NCI-H146 treated with DMSO at 0.1 percent for 48 hours (cell line): ENCODE data around the gene LGALS4.
"Not testable (repeated sequence)": the region's sequence is repeated elsewhere in the genome, so short reads cannot be mapped to it uniquely, and the experiment has no call there.

ENCODE experiments used
- DNase-seq: peaks from one replicate; lab custom pipeline; 2025; ENCODE audit not compliant: unreplicated experiment; lab: John Stamatoyannopoulos, UW

Gene LGALS4

DNA sequence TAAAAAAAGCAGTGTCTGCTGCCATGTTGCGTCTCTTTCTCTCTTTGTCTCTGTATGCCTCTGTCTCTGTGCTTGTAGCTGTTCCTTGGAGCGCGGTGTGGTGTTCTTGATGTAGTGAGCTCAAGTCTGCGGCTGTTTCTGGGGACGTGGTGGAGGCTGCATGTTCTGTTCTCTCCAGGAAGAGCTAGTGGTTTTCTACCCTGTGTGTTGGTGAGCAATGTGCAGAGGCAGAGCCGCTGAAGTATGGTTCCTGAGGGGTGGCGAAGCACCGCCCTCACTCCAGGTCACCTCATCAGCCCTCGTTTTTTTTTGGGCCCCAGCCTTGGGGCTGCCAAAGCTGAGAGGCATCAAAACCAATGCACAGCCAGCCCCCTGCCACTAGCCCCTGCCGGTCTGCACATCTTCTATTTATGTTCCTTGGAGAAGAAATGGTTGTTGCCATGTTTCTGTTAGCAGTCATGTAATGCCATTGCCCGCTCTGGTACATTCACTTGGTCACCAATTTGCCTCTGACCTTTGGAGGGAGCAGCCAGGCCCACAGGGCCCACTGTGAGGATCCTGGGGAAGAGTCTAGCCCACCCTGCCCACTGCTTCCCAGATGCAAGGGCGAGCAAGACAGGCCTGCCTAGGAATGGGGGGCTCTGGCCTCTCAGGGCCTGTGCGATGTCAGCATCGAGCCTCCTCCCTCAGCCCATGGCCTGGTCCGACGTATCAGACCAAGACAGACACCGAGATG lies 29.9 kb upstream of the LGALS4 start:
- no peak for DNase-seq

DNA sequence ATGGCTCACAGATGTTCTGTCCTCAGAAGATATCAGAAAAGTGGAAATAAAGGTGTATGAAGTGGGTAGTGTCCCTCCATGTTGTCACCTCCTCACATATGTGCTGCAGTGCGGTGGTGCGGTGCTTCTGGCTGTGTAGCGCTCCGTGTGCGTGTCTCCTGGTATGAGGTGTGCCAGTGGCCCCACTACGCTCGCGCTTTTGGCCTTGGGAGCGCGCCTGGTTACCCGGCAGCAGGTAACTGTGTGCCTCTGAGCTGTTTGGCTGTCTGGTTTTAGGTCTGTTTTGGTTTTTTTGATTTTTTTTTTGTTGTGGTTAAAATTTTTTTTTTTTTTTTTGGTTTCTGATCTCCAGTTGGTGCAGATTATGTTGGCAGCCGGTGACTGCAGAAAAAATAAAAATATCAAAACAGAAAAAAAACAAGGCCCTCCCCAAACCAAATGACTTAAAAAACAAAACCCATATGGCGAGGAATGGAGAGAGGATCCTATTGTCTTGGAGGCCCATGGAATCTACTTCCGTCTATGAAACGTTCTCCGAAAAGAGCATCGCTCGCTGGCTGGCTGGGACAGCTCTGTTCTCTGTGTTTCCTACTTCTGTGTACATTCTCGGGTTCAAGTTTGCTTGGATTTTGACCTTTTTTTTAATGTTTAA lies 29.2 kb upstream of the LGALS4 start:
- DNase-seq, result no peak

DNA sequence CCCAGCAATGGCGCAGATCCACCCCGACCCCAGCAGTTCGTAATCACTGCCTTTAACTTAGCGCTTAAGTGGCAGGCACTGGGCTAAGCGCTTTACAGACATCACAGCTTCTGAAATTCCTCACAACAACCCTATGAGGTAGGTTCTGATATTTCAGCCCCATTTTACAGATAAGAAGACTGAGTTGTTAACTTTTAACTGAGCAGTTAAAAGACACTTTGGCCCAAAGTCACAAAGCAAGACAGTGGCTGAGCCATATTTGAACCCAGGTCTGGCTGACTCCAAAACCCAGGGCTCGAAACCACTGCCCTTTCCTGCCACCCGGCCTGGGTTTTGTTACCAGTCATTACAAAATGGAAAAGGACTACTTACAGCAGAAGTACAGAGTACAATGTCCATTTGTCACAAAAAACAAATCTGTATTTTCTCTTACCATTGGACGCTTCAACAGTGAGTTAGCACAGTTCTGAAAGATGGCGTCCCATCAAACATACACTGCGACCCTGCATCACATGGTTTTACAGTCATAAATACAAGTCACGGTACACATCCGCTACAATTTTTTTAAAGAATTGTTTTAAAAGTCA lies 28.5 kb upstream of the LGALS4 start:
- no peak for DNase-seq

DNA sequence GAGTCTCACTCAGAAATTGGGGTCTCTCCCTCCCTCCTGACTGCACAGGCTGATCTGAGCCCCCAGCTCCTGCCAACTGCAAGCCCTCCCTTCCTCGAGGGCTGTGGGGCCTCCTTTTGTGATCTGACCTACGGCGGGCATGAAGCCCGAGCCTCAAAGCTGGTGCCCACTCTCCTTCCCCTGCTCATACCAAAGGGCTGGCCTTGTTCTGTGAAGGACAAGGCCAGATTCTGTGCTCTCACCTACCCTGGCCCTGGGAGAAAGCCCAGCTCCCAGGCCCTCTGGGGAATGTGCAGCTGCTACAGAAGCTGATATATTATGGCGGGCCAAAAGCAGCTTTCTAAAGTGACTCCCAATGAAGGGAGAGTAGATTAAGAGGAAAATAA lies 27.8 kb upstream of the LGALS4 start:
- DNase-seq, result no peak

DNA sequence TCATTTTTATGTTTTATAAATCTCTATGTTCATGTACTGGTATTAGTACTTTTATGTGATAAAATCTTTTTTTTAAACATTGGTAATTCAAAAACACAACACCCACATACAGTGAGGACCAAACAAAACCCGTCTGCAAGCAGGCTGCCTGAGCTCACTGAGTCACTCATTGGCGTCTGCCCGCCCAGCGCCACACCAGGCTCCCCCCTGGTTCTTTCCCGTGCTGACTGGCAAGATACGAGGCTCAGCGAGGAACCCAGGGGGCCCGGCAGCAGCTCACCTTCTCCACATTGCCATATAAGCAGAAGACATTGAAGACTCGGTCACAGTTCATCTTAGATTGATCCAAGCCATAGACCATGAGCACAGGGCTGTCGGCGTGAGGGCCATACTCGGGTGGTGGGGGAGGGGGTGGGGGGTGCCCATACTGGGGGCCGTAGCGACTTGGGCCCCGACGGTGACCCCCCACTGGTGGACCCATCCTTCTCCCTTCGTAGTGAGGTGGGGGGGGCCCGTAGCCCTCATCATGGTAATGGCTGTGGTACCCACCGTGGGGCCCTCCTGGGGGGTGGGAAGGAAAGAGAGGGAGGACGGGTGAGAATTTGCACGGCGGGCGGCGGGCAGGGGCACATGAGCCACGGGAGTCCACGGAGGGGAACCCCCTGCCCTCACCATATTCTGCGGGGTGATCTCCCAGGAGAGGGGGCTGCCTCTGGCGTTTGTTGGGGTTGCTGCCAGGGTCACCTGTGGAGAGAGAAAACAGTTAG lies 27.3 kb upstream of the LGALS4 start:
- DNase-seq, result no peak

DNA sequence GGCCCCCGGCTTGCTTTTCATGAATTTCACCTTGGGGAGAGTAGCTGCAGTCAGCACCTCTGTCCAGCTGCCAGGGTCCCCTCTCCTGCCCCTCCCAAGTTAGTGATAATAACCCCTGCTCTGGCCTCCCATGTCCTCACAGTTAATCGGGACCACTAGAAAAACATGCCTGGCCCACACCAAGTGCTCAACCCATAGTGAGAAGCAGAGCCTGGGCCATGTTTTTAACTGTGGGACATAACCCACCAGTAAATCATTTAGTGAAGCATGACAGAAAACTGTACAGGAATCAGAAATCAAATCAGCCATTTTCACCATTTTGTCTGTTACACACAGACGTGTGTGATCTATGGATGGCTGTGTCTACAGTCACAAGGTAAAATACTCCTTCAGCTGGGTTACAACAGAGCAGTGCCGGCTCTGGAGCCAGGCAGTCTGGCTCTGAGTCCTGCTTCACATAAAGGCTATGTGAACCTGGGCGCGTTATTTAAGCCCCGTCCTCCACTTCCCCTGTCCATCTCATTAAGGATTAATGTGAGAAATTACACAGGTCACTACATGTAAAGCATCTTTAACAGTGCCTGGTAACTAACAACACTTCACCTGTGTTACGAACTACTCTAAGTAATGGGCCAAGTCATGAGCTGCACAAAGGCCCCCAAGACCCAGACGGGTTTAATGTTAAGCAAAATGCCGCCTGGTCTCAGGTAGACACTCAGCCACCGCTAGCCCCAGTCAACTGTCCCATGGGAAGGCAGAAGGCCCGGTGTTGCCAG lies 26.4 kb upstream of the LGALS4 start:
- DNase-seq, result no peak

DNA sequence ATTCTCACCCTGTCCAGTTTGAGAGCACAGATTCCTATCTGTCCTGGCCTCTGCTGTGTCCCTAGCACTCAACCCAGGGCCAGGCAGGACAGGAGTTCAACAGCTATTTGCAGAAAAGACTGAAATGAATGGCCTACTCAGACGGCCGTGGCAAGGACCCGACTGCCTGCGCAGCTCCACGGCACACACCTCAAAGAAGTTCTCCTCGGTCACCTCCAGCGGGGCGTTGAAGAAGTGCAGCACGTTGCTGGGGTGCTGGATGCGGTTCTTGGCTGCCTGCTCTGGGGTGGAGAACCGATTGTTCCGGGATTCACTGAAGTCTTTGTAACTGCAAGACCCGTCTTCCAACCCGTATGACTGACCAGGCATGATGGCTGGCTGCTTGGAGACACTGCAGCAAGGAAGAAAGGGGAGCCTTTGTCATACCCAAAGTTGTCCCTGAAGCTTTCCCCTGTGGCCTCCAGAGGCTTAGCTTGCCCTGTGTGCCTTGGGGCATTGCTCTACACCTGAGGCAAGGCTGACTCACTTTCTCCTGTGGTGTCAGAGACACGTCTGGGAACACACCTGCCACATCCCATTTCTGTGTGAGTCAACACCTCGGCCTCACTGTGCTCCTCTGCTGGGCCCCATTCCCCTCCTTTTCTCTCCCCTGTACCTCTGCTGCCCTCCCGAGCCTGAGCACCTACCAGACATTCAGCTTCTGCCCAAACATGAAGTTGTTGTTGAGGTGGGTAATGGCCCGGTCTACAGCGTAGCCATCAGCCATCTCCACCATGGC lies 25.7 kb upstream of the LGALS4 start:
- DNase-seq, result no peak

DNA sequence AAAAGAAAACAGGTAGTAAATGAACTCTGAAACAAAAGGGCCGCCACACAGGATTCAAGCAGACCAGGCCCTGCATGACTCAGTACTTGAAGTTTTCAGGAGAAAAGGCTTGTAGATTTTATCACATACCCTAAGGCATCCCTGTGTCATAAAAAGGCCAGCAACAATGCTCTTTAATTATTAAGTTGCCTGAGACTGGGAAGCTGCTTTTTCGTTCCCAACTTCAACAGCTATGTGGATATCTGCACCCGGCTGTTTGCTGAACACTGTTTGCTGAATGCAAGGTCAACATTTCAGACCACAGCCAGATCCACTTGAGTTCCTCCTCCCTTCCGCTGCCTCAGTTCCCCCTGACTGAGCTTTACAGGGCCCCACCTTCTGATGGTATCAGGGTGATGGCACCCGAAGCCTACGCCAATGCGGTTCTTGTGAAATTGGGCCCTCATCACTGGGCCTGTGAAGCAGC lies 24.9 kb upstream of the LGALS4 start:
- no peak for DNase-seq

DNA sequence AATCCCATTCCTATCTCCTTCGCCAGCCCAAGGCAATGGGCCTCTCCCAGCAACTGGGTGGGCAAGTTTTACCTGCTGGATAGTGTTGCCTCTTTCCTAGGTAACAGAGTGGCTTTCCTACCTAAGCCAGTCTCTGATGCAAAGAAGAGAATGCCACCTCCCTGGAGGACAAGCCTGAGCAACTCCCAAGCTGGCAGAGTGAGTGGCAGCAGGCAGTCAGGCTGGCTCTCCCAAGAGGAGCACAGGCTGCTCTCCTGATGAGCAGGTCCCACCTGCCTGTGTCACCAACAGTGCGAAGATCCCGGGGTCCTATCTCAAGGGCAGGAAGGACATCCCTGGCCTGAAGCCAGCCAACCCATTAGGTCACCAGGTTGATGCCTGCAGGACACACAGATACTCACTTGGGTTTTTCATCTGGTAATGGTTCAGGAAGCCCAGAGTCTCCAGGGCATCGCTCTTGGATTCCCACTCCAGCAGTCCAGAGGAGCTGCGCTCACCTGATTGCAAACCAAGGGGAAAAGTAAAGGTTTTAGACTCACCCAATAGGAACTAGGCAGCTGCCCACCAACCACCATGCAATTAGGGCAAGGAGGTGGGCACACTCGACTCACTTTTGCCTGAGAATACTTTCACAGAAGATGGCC lies 24.4 kb upstream of the LGALS4 start:
- no peak for DNase-seq

DNA sequence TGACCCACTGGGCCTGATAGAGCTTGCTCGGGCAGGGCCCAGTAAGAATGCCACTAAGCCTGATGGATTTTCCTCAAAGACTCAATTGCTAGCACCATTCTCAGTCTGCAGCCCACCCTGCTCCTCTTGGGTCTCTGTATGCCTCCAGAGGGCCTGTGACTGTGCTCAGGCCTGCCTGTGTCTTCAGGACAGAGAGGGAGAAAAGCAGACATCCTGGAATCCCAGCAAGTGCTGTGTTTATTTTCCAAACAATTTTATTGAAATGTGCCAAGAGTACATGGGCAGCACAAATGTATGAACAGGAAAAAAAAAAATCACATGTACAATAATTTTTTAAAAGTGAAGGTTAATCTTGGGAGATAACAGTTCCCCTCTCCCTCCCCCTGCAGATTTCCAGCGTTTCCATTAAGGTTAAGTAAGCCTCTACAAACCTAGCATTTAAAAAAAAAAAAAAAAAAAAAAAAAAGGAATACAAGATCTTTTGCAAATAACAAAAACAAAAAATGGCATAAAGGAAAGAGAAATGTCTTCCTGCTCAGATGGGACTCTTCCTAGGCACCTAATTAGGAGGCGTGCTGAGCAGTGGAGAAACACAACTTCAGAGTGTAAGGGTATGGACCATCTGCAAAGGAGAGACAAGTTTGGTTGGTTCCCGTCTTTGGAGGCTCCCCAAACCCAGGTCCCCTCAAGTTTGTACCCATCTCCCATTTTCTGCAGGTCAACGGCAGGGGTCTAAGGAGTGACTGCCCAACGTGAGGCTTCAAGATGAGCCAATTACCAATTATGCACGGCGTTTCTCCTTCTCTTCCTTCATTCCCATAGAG lies 23.6 kb upstream of the LGALS4 start:
- DNase-seq, result no peak

DNA sequence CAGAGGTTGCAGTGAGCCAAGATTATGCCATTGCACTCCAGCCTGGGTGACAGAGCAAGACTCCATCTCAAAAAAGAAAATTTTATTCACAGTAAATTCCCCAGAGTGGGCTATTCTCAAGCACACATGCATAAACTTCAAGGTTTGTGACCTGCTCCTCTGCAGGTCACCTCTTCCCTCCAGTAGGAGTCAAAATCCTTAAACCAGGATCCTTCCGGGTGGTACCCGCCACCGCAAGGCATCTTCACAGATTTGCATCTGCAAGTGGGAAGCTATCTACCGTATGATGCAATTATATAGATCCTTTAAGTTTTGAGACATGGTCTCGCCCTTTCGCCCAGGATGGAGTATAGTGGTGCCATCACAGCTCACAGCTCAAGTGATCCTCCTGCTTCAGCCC lies 21.8 kb upstream of the LGALS4 start:
- no peak for DNase-seq

DNA sequence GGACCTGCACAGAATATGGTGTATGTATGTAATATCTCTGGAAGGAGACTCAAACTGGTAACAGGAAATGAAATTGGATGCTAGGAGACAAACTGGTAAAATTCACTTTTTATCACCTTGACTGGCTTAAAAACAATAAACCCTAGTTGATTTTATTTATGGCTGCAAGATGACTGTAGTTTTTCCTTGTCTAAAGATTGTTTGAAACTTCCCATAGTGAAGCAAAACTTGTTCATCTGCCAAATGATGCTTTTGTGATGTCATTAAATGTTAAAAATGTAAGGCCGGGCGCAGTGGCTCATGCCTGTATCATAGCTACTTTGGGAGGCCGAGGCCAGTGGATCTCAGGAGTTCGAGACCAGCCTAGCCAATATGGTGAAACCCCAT lies 21.4 kb upstream of the LGALS4 start:
- DNase-seq, result no peak

DNA sequence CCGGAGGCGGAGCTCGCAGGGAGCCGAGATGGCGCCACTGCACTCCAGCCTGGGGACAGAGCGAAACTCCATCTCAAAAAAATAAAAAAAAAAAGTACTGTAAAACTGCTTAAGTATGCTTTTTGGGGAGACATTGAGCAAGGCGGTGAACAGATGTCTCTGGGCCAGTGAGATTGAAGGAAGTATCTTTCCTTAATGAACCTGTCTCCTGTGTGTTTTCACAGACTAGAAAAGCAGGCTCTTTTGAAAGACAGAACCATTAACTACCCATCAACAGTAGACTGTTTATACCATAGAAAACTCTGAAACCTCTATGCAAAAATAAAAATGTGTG lies 20.3 kb upstream of the LGALS4 start:
- DNase-seq, result no peak

DNA sequence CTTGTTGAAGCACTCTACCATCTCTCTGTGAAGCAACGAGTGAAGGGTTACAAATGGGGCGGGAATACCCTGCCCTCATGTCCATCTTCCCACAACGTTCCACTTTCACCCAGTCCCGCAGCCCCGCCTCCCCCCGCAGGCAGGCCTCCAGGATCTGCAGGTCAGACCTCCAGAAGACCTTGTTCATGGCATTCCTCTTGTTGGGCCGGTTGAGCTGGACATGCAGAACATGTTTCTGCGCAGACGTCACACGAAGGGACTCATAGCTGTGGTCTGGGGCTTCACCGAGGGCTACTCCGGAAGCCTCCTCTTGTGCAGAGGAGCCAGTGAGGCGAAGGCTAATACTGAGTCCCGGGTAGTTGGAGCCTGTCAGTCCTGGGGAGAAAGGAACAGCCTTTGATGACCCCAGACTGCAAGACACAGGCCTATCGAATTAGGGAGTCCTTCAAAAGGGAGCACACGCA lies 18.4 kb upstream of the LGALS4 start:
- DNase-seq, result no peak

DNA sequence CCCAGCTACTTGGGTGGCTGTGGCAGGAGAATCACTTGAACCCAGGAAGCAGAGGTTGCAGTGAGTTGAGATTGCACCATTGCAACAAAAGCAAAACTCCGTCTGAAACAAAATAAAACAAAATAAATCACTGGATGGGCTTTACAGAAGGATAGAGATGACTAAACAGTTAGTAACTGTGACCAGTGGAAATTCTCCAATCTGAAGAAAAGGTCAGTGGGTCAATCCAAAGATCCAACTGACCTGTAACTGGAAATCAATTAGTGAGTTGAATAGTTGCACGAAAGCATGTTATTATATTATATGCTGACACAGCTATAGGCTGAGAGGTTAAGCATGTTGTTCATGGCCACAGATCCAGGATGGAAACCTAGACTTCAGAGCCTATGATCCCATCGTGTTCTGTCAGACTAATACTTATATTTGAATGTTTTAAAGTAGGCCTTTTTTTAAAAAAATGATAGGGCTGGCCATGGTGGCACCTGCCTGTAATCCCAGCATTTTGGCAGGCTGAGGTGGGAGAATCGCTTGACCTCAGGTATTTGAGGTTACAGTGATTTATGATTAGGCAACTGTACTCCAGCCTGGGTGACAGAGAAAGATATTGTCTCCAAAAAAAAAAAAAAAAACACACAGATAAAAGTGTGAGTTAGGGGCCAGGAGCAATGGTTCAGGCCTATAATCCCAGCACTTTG lies 17.4 kb upstream of the LGALS4 start:
- DNase-seq, result no peak

DNA sequence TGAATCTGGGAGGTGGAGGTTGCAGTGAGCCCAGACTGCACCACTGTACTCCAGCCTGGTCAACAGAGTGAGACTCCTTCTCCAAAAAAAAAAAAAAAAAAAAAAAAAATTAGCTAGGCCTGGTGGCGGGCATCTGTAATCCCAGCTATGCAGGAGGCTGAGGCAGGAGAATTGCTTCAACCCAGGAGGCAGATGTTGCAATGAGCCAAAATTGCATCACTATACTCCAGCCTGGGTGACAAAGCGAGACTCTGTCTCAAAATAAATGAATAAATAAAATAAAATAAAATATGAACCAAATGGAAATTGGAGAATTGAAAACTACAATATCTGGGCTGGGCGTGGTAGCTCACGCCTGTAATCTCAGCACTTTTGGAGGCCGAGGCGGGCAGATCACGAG lies 16.5 kb upstream of the LGALS4 start:
- DNase-seq, result not testable (repeated sequence)

DNA sequence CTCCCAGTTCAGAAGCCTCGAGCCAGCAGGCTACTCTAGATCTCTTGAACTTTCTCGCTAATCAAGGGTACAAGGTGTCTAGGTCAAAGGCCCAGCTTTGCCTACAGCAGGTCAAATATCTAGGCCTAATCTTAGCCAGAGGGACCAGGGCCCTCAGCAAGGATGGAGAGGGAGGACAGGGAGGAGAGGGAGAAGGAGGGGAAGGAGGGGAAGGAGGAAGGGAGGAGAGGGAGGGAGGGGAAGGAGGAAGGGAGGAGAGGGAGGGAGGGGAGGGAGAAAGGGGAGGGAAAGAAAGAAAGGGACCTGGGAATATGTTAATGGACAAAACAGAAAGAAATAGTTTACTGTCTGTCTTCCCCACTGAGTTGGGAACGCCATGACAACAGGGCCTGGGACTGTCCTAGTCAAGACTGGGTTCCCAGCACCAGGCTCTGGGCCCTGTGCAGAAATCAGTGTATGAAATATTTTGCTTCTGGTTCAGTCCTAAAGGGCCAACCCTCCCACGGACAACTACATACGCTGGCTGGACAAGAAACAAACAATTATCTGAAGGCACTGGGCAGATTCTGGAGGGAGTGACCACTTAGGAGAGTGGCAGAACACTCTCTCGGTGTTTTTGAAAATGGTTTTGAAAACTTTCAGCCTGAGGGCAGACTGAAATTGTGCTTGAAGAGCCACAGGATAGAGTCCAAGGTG lies 14.3 kb upstream of the LGALS4 start:
- DNase-seq, result no peak

DNA sequence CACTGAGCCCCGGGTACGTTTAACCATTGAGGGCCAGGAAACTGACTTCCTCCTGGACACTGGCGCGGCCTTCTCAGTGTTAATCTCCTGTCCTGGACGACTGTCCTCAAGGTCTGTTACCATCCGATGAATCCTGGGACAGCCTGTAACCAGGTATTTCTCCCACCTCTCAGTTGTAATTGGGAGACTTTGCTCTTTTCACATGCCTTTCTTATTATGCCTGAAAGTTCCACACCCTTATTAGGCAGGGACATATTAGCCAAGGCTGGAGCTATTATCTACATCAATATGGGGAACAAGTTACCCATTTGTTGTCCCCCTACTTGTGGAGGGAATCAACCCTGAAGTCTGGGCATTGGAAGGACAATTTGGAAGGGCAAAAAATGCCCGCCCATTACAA lies 13.2 kb upstream of the LGALS4 start:
- DNase-seq, result not testable (repeated sequence)
